Esophagus (tissue), 2 donors: ENCODE measurements around the gene BRK1. TPM values are rescaled to one million over a fixed set of nuclear protein-coding genes. Genes with fewer than 3 reads are reported as not detected.
A peak's percentile ranks its signal among the peaks of the same experiment; 100 is the strongest.
"Not testable (repeated sequence)": the region's sequence is repeated elsewhere in the genome, so short reads cannot be mapped to it uniquely, and the experiment has no call there.

ENCODE experiments used
- H3K27ac ChIP-seq, 2 donors: one replicate each; pipeline ENCODE4 v1.5.1; 2013; ENCODE audit warnings: low read depth in 2 of 2, mild to moderate bottlenecking in 2 of 2, inconsistent platforms in 1 of 2, low read length in 1 of 2, moderate library complexity in 1 of 2
- H3K27me3 ChIP-seq, 2 donors: one replicate each; pipeline ENCODE4 v1.6.1; 2013; ENCODE audit warnings: low read length in 2 of 2, control low read depth in 1 of 2, mild to moderate bottlenecking in 1 of 2; ENCODE audit not compliant: insufficient read depth in 2 of 2, control insufficient read depth in 1 of 2
- H3K36me3 ChIP-seq, 2 donors: one replicate each; pipeline ENCODE4 v1.6.1; 2013; ENCODE audit warnings: low read length in 1 of 2; ENCODE audit not compliant: control insufficient read depth in 2 of 2, insufficient read depth in 2 of 2
- H3K4me1 ChIP-seq, 2 donors: one replicate each; pipeline ENCODE4 v1.6.1; 2013; ENCODE audit warnings: low read length in 1 of 2; ENCODE audit not compliant: control insufficient read depth in 2 of 2, insufficient read depth in 2 of 2
- H3K4me3 ChIP-seq, 2 donors: one replicate each; pipeline ENCODE4 v1.5.1; 2013; ENCODE audit warnings: low read length in 2 of 2, mild to moderate bottlenecking in 2 of 2, low read depth in 1 of 2, moderate library complexity in 1 of 2
- H3K9me3 ChIP-seq, 2 donors: one replicate each; pipeline ENCODE4 v1.6.1; 2013; ENCODE audit warnings: mild to moderate bottlenecking in 2 of 2, low read depth in 1 of 2, low read length in 1 of 2, moderate library complexity in 1 of 2; ENCODE audit not compliant: control insufficient read depth in 2 of 2, insufficient read depth in 1 of 2
- WGBS, 2 donors: extraction: QIAGEN DNeasy Blood & Tissue Kit; methylation state at CpG; one replicate each; pipeline ENCODE4 v1.1.7; 2013; 5-methylcytosine and 5-hydroxymethylcytosine counted together
- polyA plus RNA-seq, 2 donors: library from polyadenylated mRNA; stranded (reverse); fragments of 200-250 nt; gene quantifications; one replicate each; pipeline ENCODE4 v1.2.3, GENCODE V29; 2013
- donor health status: healthy with polysubstance abuse.
- donor health status: Bipolar disorder and iron deficiency.

Gene BRK1
- polyA plus RNA-seq, 2 donors: 79.2 to 148 TPM

DNA sequence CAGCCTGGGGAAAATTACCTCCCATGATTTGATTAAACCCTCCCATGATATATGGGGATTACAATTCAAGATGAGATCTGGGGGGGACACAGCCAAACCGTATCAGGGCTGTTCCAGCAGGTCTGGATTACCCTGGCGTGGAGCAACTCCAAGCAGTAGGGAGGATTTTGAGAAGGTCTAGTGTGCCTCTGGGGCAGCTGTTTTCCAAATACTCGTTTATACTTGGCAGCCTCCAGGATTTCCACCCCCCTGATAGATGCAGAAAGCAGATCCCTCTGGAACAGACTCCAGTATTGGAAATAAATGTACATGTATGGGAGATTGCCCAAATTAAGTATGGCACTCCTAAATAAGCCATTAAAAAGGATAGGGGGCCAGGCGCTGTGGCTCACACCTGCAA is 41.6 kb downstream of the BRK1 start:
- Histone ChIP-seq H3K27ac (no peak overlapping the region), H3K27me3 (no peaks in the 10 kb centered on the region), H3K9me3 (no peaks in the 10 kb centered on the region), H3K36me3 (no peaks in the 10 kb centered on the region), H3K4me1 (no peaks in the 10 kb centered on the region), H3K4me3 (no peak overlapping the region)
- WGBS, 2 donors: 51 to 69% methylated on average over 4 of the region's 4 CpGs

GRCh38 chr3:10158555-10158954 is 43.1 kb downstream of the BRK1 start:
- H3K27ac ChIP-seq, H3K36me3 ChIP-seq, H3K27me3 ChIP-seq, H3K9me3 ChIP-seq, H3K4me1 ChIP-seq, H3K4me3 ChIP-seq: not testable (repeated sequence)
- 91 to 98% methylated on average over 6 of the region's 6 CpGs for WGBS, 2 donors

GRCh38 chr3:10160346-10160745 is 44.9 kb downstream of the BRK1 start:
- Histone ChIP-seq H3K27me3 (no peaks in the 10 kb centered on the region), H3K4me3 (no peak overlapping the region), H3K36me3 (no peaks in the 10 kb centered on the region), H3K27ac (no peak overlapping the region), H3K9me3 (no peaks in the 10 kb centered on the region), H3K4me1 (no peaks in the 10 kb centered on the region)
- 34 to 53% methylated on average over 1 of the region's 1 CpG for WGBS, 2 donors

DNA sequence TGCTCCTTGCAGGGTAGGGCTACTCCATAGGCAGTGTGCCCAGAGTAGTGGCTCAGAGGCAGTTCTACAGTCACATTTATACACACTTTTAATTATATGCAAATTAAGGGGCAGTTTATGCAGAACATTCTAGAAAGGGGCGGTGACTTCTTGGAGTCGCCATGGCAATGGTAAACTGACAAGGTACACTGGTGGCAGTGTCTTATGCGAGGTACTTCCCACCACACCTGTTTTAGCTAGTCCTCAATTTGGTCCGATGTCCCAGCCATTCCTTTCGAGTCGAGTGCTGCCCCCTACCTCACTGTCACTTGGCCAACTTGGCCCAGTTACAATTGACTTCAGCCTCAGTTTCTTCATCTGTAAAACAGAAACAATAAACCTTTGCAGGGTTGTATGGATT is 45.5 kb downstream of the BRK1 start:
- Histone ChIP-seq H3K27ac (no peak overlapping the region), H3K9me3 (no peaks in the 10 kb centered on the region), H3K4me3 (no peak overlapping the region), H3K36me3 (no peaks in the 10 kb centered on the region), H3K4me1 (no peaks in the 10 kb centered on the region), H3K27me3 (no peaks in the 10 kb centered on the region)
- 75 to 88% methylated on average over 6 of the region's 6 CpGs for WGBS, 2 donors

- H3K36me3 ChIP-seq: no peaks in the 10 kb centered on the region
- H3K9me3 ChIP-seq: no peaks in the 10 kb centered on the region
- no peak overlapping the region for H3K4me3 ChIP-seq
- 86 to 93% methylated on average over 6 of the region's 6 CpGs for WGBS, 2 donors
- no peak overlapping the region for H3K27ac ChIP-seq
- no peaks in the 10 kb centered on the region for H3K4me1 ChIP-seq
- no peaks in the 10 kb centered on the region for H3K27me3 ChIP-seq
Observed at GRCh38 chr3:10162185-10162584, 46.7 kb downstream of the BRK1 start.

- H3K27me3 ChIP-seq, H3K4me1 ChIP-seq, H3K9me3 ChIP-seq, H3K27ac ChIP-seq, H3K36me3 ChIP-seq: not testable (repeated sequence)
- WGBS, 2 donors: 70% methylated on average over 12 of the region's 12 CpGs
- H3K4me3 ChIP-seq: peak overlapping the region; percentile 76 to 89
Observed at GRCh38 chr3:10164201-10164545, 48.7 kb downstream of the BRK1 start.

DNA sequence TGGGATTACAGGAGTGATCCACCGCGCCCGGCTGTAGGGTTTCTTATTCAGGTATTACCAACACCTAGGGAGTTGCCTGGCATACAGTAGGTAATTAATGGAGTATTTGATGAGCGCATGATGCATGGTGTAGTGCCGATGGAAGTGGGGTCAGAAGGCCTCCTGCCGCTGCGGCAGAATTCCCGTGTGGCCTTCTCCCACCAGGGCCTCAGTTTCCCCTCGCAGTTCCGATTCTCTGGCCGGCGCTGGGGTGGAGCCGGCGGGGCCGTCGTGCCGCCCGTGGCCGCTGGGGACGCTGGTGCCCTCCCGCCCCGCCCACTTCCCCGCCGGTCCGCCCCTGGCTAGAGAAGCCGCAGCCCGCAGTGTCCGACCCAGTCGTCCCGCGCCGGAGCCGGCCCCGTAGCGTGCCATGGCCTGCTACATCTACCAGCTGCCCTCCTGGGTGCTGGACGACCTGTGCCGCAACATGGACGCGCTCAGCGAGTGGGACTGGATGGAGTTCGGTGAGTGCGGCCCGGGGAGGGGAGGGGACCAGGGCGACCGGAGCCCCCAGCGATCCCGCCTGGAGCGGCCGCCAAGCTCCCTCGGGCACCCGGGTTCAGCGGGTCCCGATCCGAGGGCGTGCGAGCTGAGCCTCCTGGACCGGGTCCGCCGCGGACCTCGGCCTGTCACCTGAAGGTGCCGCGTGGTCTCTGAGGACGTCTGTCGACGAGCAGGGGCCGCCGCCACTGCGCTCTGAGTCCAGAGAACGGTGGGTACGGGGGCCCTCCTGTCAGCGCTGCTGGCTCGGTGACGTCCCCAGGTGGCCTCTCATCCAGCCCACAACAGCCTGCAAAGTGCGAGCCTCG is 49.3 kb downstream of the BRK1 start, which contains the start of gene IRAK2:
TSS of gene IRAK2 (plus strand) at position 374 of the 848 bp plus-strand sequence. CDS start at position 410, 36 bp downstream.
- peaks cover 0 to 2% of the 10 kb centered on the region in 2 donors for H3K9me3 ChIP-seq
- H3K36me3 ChIP-seq: no peaks in the 10 kb centered on the region
- H3K4me3 ChIP-seq: peak within 1 kb of the TSS; percentile 76 to 89
- peak within 1 kb of the TSS; percentile 39 to 69 for H3K27ac ChIP-seq
- H3K4me1 ChIP-seq: no peaks in the 10 kb centered on the region
- no peaks in the 10 kb centered on the region for H3K27me3 ChIP-seq
- WGBS, 2 donors: 2% methylated on average over 74 to 76 of the region's 76 CpGs

GRCh38 chr3:10166213-10166604 is 50.7 kb downstream of the BRK1 start:
- WGBS, 2 donors: 91 to 92% methylated on average over 5 of the region's 5 CpGs
- Histone ChIP-seq H3K27ac (no peak overlapping the region), H3K4me1 (no peaks in the 10 kb centered on the region), H3K9me3 (peaks cover 0 to 2% of the 10 kb centered on the region in 2 donors), H3K27me3 (no peaks in the 10 kb centered on the region), H3K36me3 (no peaks in the 10 kb centered on the region), H3K4me3 (peak overlapping the region; percentile 29 to 34)

- Histone ChIP-seq H3K36me3 (no peaks in the 10 kb centered on the region), H3K4me1 (no peaks in the 10 kb centered on the region), H3K4me3 (no peak overlapping the region), H3K9me3 (peaks cover 0 to 2% of the 10 kb centered on the region in 2 donors), H3K27me3 (no peaks in the 10 kb centered on the region), H3K27ac (no peak overlapping the region)
- 72 to 75% methylated on average over 8 of the region's 8 CpGs for WGBS, 2 donors
Observed at GRCh38 chr3:10169000-10169496, 53.6 kb downstream of the BRK1 start.
